H1 (cell line): ENCODE measurements around the gene GLCE. TPM values are rescaled to one million over a fixed set of nuclear protein-coding genes. Genes with fewer than 3 reads are reported as not detected.

Experiments
- CHD2 ChIP-seq: IDR thresholded peaks from 2 replicates; pipeline ENCODE4 v1.6.1; 2012; ENCODE audit warnings: low read length, improper control_type of control experiment
- CREB1 ChIP-seq: IDR thresholded peaks from 2 replicates; pipeline ENCODE4 v1.6.1; 2012; ENCODE audit warnings: inconsistent platforms
- YY1 ChIP-seq: IDR thresholded peaks from 2 replicates; pipeline ENCODE4 v1.6.1; 2011; ENCODE audit warnings: low read depth, mild to moderate bottlenecking, low read length
- ZNF274 ChIP-seq: IDR thresholded peaks from 2 replicates; pipeline ENCODE4 v1.7.0; 2012; ENCODE audit warnings: low read length, borderline replicate concordance; ENCODE audit errors: extremely low read depth
- polyA plus RNA-seq, 7 experiments: library from polyadenylated mRNA; depleted of rRNA in 3 of 7; stranded (reverse) in 5 of 7; unstranded in 2 of 7; fragments of >200 nt in 5 of 7; fragments of 200-250 nt in 2 of 7; gene quantifications; 1 replicate in 5 of 7; 2 replicates in 1 of 7; 4 replicates in 1 of 7; pipeline versions ENCODE4 v1.2.1 to v1.2.3, GENCODE V29; 2011 to 2013; ENCODE audit warnings: missing spikeins in 2 of 7, mixed read lengths in 2 of 7
- total RNA-seq: library from RNA; stranded (reverse); fragmentation: NEBNext Ultra II Directional; extraction: Animal tissue kit (Norgen Biotek cat#: 25700); gene quantifications from 2 replicates; pipeline ENCODE4 v1.2.1, GENCODE V29; 2021

Gene GLCE
- total and polyA plus RNA-seq, 2 of the 8 experiments (the other 6 are each of a cell fraction or from before 2014, with no cell fraction given) = 17.1 to 22.7 TPM

GRCh38 chr15:69217381-69217780 is 56.9 kb downstream of the GLCE start (continued):
- no peak for TF ChIP-seq CHD2
- TF ChIP-seq CREB1 = no peak
- no peak for TF ChIP-seq YY1
- no peak for TF ChIP-seq ZNF274
